ENCODE data around the gene NUDT2.
"Not testable (repeated sequence)": the region's sequence is repeated elsewhere in the genome, so short reads cannot be mapped to it uniquely, and the experiment has no call there.

DNA sequence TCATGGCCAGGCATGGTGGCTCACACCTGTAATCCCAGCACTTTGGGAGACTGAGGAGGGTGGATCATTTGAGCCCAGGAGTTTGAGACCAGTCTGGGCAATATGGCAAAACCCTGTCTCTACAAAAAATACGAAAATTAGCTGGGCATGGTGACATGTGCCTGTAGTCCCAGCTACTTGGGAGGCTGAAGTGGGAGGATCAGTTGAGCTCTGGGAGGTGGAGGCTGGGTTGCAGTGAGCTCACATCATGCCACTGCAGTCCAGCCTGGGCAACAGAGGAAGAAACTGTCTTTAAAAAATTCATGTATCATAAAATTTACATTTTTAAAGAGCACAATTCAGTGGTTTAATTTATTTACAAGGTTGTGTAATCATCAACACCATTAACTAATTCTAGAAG lies 23.6 kb downstream of the NUDT2 start:
- TF ChIP-seq, protein P1, sequence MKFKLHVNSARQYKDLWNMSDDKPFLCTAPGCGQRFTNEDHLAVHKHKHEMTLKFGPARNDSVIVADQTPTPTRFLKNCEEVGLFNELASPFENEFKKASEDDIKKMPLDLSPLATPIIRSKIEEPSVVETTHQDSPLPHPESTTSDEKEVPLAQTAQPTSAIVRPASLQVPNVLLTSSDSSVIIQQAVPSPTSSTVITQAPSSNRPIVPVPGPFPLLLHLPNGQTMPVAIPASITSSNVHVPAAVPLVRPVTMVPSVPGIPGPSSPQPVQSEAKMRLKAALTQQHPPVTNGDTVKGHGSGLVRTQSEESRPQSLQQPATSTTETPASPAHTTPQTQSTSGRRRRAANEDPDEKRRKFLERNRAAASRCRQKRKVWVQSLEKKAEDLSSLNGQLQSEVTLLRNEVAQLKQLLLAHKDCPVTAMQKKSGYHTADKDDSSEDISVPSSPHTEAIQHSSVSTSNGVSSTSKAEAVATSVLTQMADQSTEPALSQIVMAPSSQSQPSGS (CRISPR knock-in tag; IDR thresholded peaks at IDR 0.05; ENCODE audit: borderline replicate concordance, low read depth): not testable (repeated sequence)
- TF ChIP-seq FOXP1 (CRISPR knock-in tag; IDR thresholded peaks at IDR 0.05; ENCODE audit: borderline replicate concordance); RELA (CRISPR knock-in tag; IDR thresholded peaks at IDR 0.05; ENCODE audit: borderline replicate concordance); STAT6 (CRISPR knock-in tag; conservative IDR thresholded peaks at IDR 0.05; ENCODE audit: low read depth); MAX (CRISPR knock-in tag; IDR thresholded peaks at IDR 0.05); CBFB (CRISPR knock-in tag; IDR thresholded peaks at IDR 0.05; ENCODE audit: low read depth); CTCF (IDR thresholded peaks at IDR 0.05); NR2C2 (CRISPR knock-in tag; IDR thresholded peaks at IDR 0.05); ZNF396 (CRISPR knock-in tag; IDR thresholded peaks at IDR 0.05; ENCODE audit: borderline replicate concordance); SP1 (CRISPR knock-in tag; conservative IDR thresholded peaks at IDR 0.05); TEAD4 (CRISPR knock-in tag; IDR thresholded peaks at IDR 0.05): not testable (repeated sequence)

Measured in WTC11 (cell line).